HEK293 (cell line): ENCODE measurements around the gene RAB10.

Experiments used
- CTCF ChIP-seq: fragments of 450-650 bp; formaldehyde crosslinking; IDR thresholded peaks from 2 replicates; pipeline ENCODE4 v1.5.1; 2016; ENCODE audit warnings: missing biosample characterization, missing genetic modification characterization
- GLI4 ChIP-seq: fragments of 450-650 bp; formaldehyde crosslinking; IDR thresholded peaks from 2 replicates; pipeline ENCODE4 v1.5.1; 2016; ENCODE audit warnings: missing biosample characterization, missing genetic modification characterization
- REST ChIP-seq: fragments of 450-650 bp; formaldehyde crosslinking; IDR thresholded peaks from 2 replicates; pipeline ENCODE4 v1.5.1; 2016; ENCODE audit warnings: missing biosample characterization, missing genetic modification characterization

GRCh38 chr2:26169681-26170414, 136.0 kb downstream of the RAB10 start:
- no peak for TF ChIP-seq GLI4 (tag by site-specific recombination)
- no peak for TF ChIP-seq CTCF (tag by site-specific recombination)
- TF ChIP-seq REST (tag by site-specific recombination), result no peak
